H9 (cell line): ENCODE results near the gene MAPK4. TPM values are rescaled to one million over a fixed set of nuclear protein-coding genes. Genes with fewer than 3 reads are reported as not detected.

Experiments
- DNase-seq: peaks from one replicate; pipeline ENCODE4 v3.0.0-alpha.2; 2017
- H2AFZ ChIP-seq: one replicate; pipeline ENCODE4 v1.6.1; 2013; ENCODE audit warnings: mild to moderate bottlenecking, low read length, control low read depth, moderate library complexity
- H2AK5ac ChIP-seq: 2 replicates; pipeline ENCODE4 v1.6.1; 2013; ENCODE audit warnings: low read length, control low read depth, mixed read lengths; ENCODE audit not compliant: insufficient read length
- H2BK120ac ChIP-seq: one replicate; pipeline ENCODE4 v1.6.1; 2013; ENCODE audit warnings: low read depth, mild to moderate bottlenecking, low read length, control low read depth, inconsistent platforms; ENCODE audit not compliant: poor library complexity, severe bottlenecking
- H2BK12ac ChIP-seq: 2 replicates; pipeline ENCODE4 v1.6.1; 2013; ENCODE audit warnings: low read length, control low read depth, mixed read lengths, low read depth; ENCODE audit not compliant: insufficient read length
- H2BK15ac ChIP-seq: 2 replicates; pipeline ENCODE4 v1.6.1; 2013; ENCODE audit warnings: low read depth, low read length, control low read depth
- H2BK20ac ChIP-seq: one replicate; pipeline ENCODE4 v1.6.1; 2013; ENCODE audit warnings: low read depth, mild to moderate bottlenecking, low read length, control low read depth, inconsistent platforms; ENCODE audit not compliant: poor library complexity, severe bottlenecking
- H2BK5ac ChIP-seq: 2 replicates; pipeline ENCODE4 v1.6.1; 2013; ENCODE audit warnings: low read length, control low read depth, mixed read lengths; ENCODE audit not compliant: insufficient read length
- H3K14ac ChIP-seq: 2 replicates; pipeline ENCODE4 v1.6.1; 2013; ENCODE audit warnings: low read length, control low read depth; ENCODE audit not compliant: insufficient read depth
- H3K18ac ChIP-seq: 2 replicates; pipeline ENCODE4 v1.6.1; 2013; ENCODE audit warnings: low read depth, mild to moderate bottlenecking, mixed read lengths, low read length, control low read depth; ENCODE audit not compliant: insufficient read length
- H3K23ac ChIP-seq: 2 replicates; pipeline ENCODE4 v1.6.1; 2013; ENCODE audit warnings: low read length, control low read depth, mixed read lengths, low read depth; ENCODE audit not compliant: insufficient read length
- H3K23me2 ChIP-seq: 2 replicates; pipeline ENCODE4 v1.6.1; 2013; ENCODE audit warnings: low read depth, mild to moderate bottlenecking, mixed read lengths, low read length, control low read depth; ENCODE audit not compliant: insufficient read length, poor library complexity, severe bottlenecking
- H3K27ac ChIP-seq: 2 replicates; pipeline ENCODE4 v1.5.1; 2013; ENCODE audit warnings: low read length, control low read depth, mixed read lengths, low read depth; ENCODE audit not compliant: insufficient read length
- H3K27me3 ChIP-seq: 2 replicates; pipeline ENCODE4 v1.6.1; 2013; ENCODE audit warnings: low read length, control low read depth, inconsistent platforms; ENCODE audit not compliant: insufficient read depth
- H3K4ac ChIP-seq: 2 replicates; pipeline ENCODE4 v1.6.1; 2013; ENCODE audit warnings: low read depth, mild to moderate bottlenecking, control low read depth, inconsistent platforms, low read length, moderate library complexity
- H3K4me1 ChIP-seq: 2 replicates; pipeline ENCODE4 v1.6.1; 2013; ENCODE audit warnings: low read length, control low read depth, inconsistent platforms; ENCODE audit not compliant: insufficient read depth
- H3K4me2 ChIP-seq: 2 replicates; pipeline ENCODE4 v1.6.1; 2013; ENCODE audit warnings: low read length, control low read depth, mixed read lengths; ENCODE audit not compliant: insufficient read length, insufficient read depth
- H3K56ac ChIP-seq: 2 replicates; pipeline ENCODE4 v1.6.1; 2013; ENCODE audit warnings: low read depth, mild to moderate bottlenecking, mixed read lengths, low read length, control low read depth; ENCODE audit not compliant: insufficient read length
- H3K79me1 ChIP-seq: 2 replicates; pipeline ENCODE4 v1.6.1; 2013; ENCODE audit warnings: low read depth, mild to moderate bottlenecking, moderate library complexity, low read length, control low read depth, inconsistent platforms; ENCODE audit not compliant: insufficient read depth, poor library complexity, severe bottlenecking
- H3K79me2 ChIP-seq: 2 replicates; pipeline ENCODE4 v1.6.1; 2013; ENCODE audit warnings: low read length, control low read depth, inconsistent platforms; ENCODE audit not compliant: insufficient read depth
- H3K9ac ChIP-seq: 2 replicates; pipeline ENCODE4 v1.6.1; 2013; ENCODE audit warnings: low read length, control low read depth, mixed read lengths; ENCODE audit not compliant: insufficient read length; ENCODE audit errors: extremely low read depth
- H3K9me3 ChIP-seq: one replicate; pipeline ENCODE4 v1.6.1; 2013; ENCODE audit warnings: low read depth, low read length, inconsistent platforms; ENCODE audit not compliant: control insufficient read depth
- H3T11ph ChIP-seq: one replicate; pipeline ENCODE4 v1.6.1; 2013; ENCODE audit warnings: mild to moderate bottlenecking, low read length, control low read depth, inconsistent platforms
- H4K20me1 ChIP-seq: one replicate; pipeline ENCODE4 v1.6.1; 2013; ENCODE audit not compliant: control insufficient read depth, insufficient read length, insufficient read depth
- H4K5ac ChIP-seq: 2 replicates; pipeline ENCODE4 v1.6.1; 2013; ENCODE audit warnings: low read depth, mild to moderate bottlenecking, mixed read lengths, low read length, control low read depth; ENCODE audit not compliant: insufficient read length
- H4K8ac ChIP-seq: replicated peaks from 2 replicates; pipeline ENCODE4 v1.6.1; 2013; ENCODE audit warnings: low read length, control low read depth, mixed read lengths, low read depth; ENCODE audit not compliant: insufficient read length
- H4K91ac ChIP-seq: 2 replicates; pipeline ENCODE4 v1.6.1; 2013; ENCODE audit warnings: low read depth, mild to moderate bottlenecking, moderate library complexity, mixed read lengths, low read length, control low read depth; ENCODE audit not compliant: insufficient read length
- H3K27ac Mint-ChIP-seq, 3 experiments: 2 replicates in 2 of 3; 3 replicates in 1 of 3; pipeline ENCODE4 v1.8.0; 2020 to 2021; ENCODE audit warnings: mixed read lengths in 3 of 3, mild to moderate bottlenecking in 1 of 3, moderate library complexity in 1 of 3
- H3K27me3 Mint-ChIP-seq: 2 replicates; pipeline ENCODE4 v1.8.0; 2021; ENCODE audit warnings: low read depth, mild to moderate bottlenecking, moderate library complexity, mixed read lengths
- H3K36me3 Mint-ChIP-seq, 3 experiments: 2 replicates in 2 of 3; 3 replicates in 1 of 3; pipeline ENCODE4 v1.8.0; 2020 to 2021; ENCODE audit warnings: low read depth in 3 of 3, mixed read lengths in 3 of 3; ENCODE audit not compliant: insufficient read depth in 1 of 3
- H3K4me1 Mint-ChIP-seq, 2 experiments: 2 replicates each; pipeline ENCODE4 v1.8.0; 2020; ENCODE audit warnings: mixed read lengths in 2 of 2
- H3K4me3 Mint-ChIP-seq, 2 experiments: 2 replicates in 1 of 2; 3 replicates in 1 of 2; pipeline ENCODE4 v1.8.0; 2020 to 2021; ENCODE audit warnings: mild to moderate bottlenecking in 2 of 2, mixed read lengths in 2 of 2, moderate library complexity in 1 of 2
- H3K9me3 Mint-ChIP-seq, 2 experiments: 2 replicates in 1 of 2; 3 replicates in 1 of 2; pipeline ENCODE4 v1.8.0; 2020; ENCODE audit warnings: mild to moderate bottlenecking in 2 of 2, mixed read lengths in 2 of 2, moderate library complexity in 1 of 2
- total RNA-seq: library from RNA; stranded (reverse); gene quantifications from 2 replicates; pipeline ENCODE4 v1.2.1, GENCODE V29; 2021
- TF ChIP-seq, protein P1 (sequence below): fragments of 200-600 bp; sonication (generic); conservative IDR thresholded peaks from 3 replicates; pipeline ENCODE4 v1.8.0; 2021; ENCODE audit warnings: antibody characterized with exemption, mild to moderate bottlenecking

Gene MAPK4
- total RNA-seq, 1 experiment from 2014 or later = 1.6 TPM

- H2BK120ac ChIP-seq = no peak overlapping the region
- no peak overlapping the region for H2BK15ac ChIP-seq
- no peak overlapping the region for H2AK5ac ChIP-seq
- H3K9me3 ChIP-seq = no peaks in the 10 kb centered on the region
- no peak for DNase-seq
- TF ChIP-seq, protein P1, sequence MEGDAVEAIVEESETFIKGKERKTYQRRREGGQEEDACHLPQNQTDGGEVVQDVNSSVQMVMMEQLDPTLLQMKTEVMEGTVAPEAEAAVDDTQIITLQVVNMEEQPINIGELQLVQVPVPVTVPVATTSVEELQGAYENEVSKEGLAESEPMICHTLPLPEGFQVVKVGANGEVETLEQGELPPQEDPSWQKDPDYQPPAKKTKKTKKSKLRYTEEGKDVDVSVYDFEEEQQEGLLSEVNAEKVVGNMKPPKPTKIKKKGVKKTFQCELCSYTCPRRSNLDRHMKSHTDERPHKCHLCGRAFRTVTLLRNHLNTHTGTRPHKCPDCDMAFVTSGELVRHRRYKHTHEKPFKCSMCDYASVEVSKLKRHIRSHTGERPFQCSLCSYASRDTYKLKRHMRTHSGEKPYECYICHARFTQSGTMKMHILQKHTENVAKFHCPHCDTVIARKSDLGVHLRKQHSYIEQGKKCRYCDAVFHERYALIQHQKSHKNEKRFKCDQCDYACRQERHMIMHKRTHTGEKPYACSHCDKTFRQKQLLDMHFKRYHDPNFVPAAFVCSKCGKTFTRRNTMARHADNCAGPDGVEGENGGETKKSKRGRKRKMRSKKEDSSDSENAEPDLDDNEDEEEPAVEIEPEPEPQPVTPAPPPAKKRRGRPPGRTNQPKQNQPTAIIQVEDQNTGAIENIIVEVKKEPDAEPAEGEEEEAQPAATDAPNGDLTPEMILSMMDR = no peak
- H4K8ac ChIP-seq = no peak overlapping the region
- H4K91ac ChIP-seq = no peak overlapping the region
- H3K23me2 ChIP-seq = no peaks in the 10 kb centered on the region
- H3K23ac ChIP-seq = no peak overlapping the region
- H2AFZ ChIP-seq = no peak overlapping the region
- H3T11ph ChIP-seq = no peak overlapping the region
- no peak overlapping the region for H4K5ac ChIP-seq
- no peak overlapping the region for H2BK5ac ChIP-seq
- H3K79me2 ChIP-seq = no peaks in the 10 kb centered on the region
- no peak overlapping the region for H3K14ac ChIP-seq
- no peak overlapping the region for H2BK20ac ChIP-seq
- H3K27ac ChIP-seq = no peak overlapping the region
- no peak overlapping the region for H3K18ac ChIP-seq
- Mint-ChIP-seq H3K4me3 (no peak overlapping the region), H3K27me3 (no peaks in the 10 kb centered on the region; the same call in 1 of the 2 replicates), H3K36me3 (no peaks in the 10 kb centered on the region), H3K4me1 (peaks cover 12 to 20% of the 10 kb centered on the region in 2 experiments), H3K9me3 (no peaks in the 10 kb centered on the region), H3K27ac (no peak overlapping the region)
- H4K20me1 ChIP-seq = no peaks in the 10 kb centered on the region
- H3K4ac ChIP-seq = no peak overlapping the region
- H3K79me1 ChIP-seq = no peaks in the 10 kb centered on the region
- no peak overlapping the region for H3K4me2 ChIP-seq
- H3K4me1 ChIP-seq = no peaks in the 10 kb centered on the region; the same call in 1 of the 2 replicates
- H3K27me3 ChIP-seq = no peaks in the 10 kb centered on the region
- no peak overlapping the region for H3K56ac ChIP-seq
- H3K9ac ChIP-seq = no peak overlapping the region
- H2BK12ac ChIP-seq = no peak overlapping the region
Measured at GRCh38 chr18:50647792-50648191, 87.9 kb downstream of the MAPK4 start.
